ENCODE data around the gene HOXC13. TPM values are rescaled to one million over a fixed set of nuclear protein-coding genes. Genes with fewer than 3 reads are reported as not detected.

HOXC13 gene
- 1 to 10 TPM in 1 of 10 donors, under 1 TPM in 1, not detected in 8; 0.68 to 1.4 TPM for polyA plus RNA-seq (ENCODE audit: insufficient read length in 10 of 10)
- long read RNA-seq, donor 1 = 0 reads
- long read RNA-seq, donor 2 = 0 reads
- long read RNA-seq, donor 3 = 0 reads
- long read RNA-seq, donor 4 = 0 reads
- long read RNA-seq, donor 5 = 0 reads
- long read RNA-seq, donor 6 = 0 reads
- long read RNA-seq, donor 7 = 0 reads
- long read RNA-seq, donor 8 = 0 reads
- long read RNA-seq, donor 9 = 0 reads

GRCh38 chr12:53938326-53939140 lies at the start of gene HOXC13:
Gene HOXC13 (plus strand): TSS chr12:53938831. CDS start chr12:53938907, 76 bp downstream.
- peak in 2 of 3 donors; percentile 29 to 84 for DNase-seq

GRCh38 chr12:53890081-53890480 lies 48.5 kb upstream of the HOXC13 start:
- no peak for DNase-seq

- DNase-seq = no peak
These were observed 45.8 kb upstream of the HOXC13 start for GRCh38 chr12:53892762-53893395.

- DNase-seq = no peak
These were observed 39.4 kb upstream of the HOXC13 start for GRCh38 chr12:53899230-53899629.

- no peak for DNase-seq
These were observed 31.5 kb upstream of the HOXC13 start for GRCh38 chr12:53907103-53907502.

GRCh38 chr12:53916788-53917655 lies 21.6 kb upstream of the HOXC13 start:
- DNase-seq = no peak

- peak in 2 of 3 donors; percentile 34 to 66 for DNase-seq
These were observed 13.9 kb upstream of the HOXC13 start for GRCh38 chr12:53924521-53925405.

- DNase-seq = peak in 1 of 3 donors; percentile 54
These were observed 11.2 kb upstream of the HOXC13 start for GRCh38 chr12:53927220-53928029.

GRCh38 chr12:53928054-53928835 lies 10.4 kb upstream of the HOXC13 start:
- peak in 1 of 3 donors; percentile 49 for DNase-seq

GRCh38 chr12:53929527-53929926 lies 9.1 kb upstream of the HOXC13 start:
- DNase-seq = peak in 1 of 3 donors; percentile 39

- peak in 1 of 3 donors; percentile 47 for DNase-seq
These were observed 7.9 kb upstream of the HOXC13 start for GRCh38 chr12:53930591-53931255.

GRCh38 chr12:53931844-53932581 lies 6.6 kb upstream of the HOXC13 start:
- DNase-seq = peak in 1 of 3 donors; percentile 26

GRCh38 chr12:53932915-53933314 lies 5.7 kb upstream of the HOXC13 start:
- DNase-seq = no peak

GRCh38 chr12:53935383-53936341 lies 3.0 kb upstream of the HOXC13 start:
- peak in 1 of 3 donors; percentile 60 for DNase-seq

GRCh38 chr12:53937099-53937498 lies 1.5 kb upstream of the HOXC13 start:
- peak in 1 of 3 donors; percentile 34 for DNase-seq

All from muscle of back (tissue), 13 donors.